Measurements from ENCODE around the gene PROX1. TPM values are rescaled to one million over a fixed set of nuclear protein-coding genes. Genes with fewer than 3 reads are reported as not detected.

The PROX1 gene
- total RNA-seq: 3.0 TPM

DNA sequence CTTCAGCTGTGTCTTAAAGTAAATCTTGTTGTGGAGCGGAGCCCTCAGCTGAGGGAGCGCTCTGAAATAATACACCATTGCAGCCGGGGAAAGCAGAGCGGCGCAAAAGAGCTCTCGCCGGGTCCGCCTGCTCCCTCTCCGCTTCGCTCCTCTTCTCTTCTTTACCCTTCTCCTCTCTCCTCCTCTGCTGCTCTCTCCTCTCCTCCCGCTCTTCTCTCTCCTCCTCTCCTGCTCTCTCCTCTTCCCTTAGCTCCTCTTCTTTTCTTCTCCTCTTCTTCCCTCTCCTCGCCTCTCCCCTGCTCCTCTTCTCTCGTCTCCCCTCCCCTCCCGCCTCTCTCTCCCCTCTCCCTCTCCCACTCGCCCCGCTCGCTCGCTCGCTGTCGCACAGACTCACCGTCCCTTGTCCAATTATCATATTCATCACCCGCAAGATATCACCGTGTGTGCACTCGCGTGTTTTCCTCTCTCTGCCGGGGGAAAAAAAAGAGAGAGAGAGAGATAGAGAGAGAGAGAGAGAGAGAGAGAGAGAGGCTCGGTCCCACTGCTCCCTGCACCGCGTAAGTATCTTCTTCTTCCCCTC lies at the start of gene PROX1:
Gene PROX1, plus strand, starts transcription at position 47 of the 580 bp plus-strand sequence. CDS start 8,563 bp downstream, outside the sequence.
- DNase-seq (ENCODE audit: low spot score): no peak

GRCh38 chr1:213938776-213939175 lies 49.0 kb upstream of the PROX1 start:
- no peak for DNase-seq (ENCODE audit: low spot score)

DNA sequence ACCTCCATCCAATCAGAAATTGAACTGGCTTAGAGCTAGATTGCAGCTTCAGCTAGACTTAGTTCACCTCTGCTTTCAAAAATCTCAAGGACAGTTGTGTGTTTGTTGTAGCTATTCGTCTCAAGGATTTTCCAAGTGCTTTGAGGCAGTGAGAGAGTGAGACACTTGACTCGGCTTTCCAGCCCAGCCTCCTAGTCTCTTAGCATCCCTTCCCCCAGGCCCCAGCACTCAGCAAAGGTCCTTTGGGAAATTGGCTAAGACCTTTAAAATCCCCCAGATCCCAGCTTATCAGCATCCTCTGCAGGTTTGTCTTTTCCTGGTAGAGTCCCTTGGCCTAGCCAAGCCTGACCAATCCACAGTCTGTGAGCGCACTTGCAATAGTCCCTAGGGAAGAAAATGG lies 47.9 kb upstream of the PROX1 start:
- DNase-seq (ENCODE audit: low spot score): no peak

- DNase-seq (ENCODE audit: low spot score): no peak
These were observed 46.8 kb upstream of the PROX1 start for GRCh38 chr1:213940947-213941346.

DNA sequence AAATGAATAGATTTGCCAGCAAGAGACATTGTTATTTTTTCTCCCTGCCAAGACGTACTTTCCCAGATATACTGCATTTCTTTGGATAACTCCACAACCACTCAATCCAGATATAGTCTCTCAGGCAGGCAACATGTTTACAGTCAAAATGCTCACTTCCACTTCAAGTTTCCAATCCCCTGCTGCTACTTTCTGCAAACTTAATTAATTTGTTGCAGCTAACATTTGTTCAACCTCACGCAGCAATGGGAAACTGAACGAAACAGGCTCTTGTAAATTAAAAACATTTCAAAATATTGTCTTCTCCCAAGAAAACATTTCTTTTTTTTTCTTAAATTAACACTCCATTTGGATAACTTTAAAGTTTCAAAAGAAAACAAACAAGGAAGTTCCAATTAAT lies 45.7 kb upstream of the PROX1 start:
- DNase-seq (ENCODE audit: low spot score): no peak

- DNase-seq (ENCODE audit: low spot score): no peak
These were observed 40.5 kb upstream of the PROX1 start for GRCh38 chr1:213947200-213947801.

DNA sequence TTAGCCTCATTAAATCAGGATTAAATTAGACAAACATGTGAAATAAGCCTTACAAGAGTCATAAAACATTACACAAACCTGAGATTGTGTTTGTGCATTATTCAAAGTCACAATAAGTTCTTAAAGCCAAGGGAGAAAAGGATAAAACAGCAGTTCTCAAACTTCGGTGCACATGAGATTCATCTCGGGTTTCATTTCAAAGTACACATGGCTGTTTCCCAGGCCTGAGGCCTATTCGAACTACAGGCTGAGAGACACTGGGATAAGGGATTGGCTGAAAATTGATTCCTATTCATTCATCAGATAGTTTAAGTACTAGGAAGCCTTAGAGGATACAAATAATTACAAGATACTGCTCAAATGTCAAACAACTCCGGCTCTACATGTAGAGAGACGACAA lies 35.9 kb upstream of the PROX1 start:
- DNase-seq (ENCODE audit: low spot score): no peak

DNA sequence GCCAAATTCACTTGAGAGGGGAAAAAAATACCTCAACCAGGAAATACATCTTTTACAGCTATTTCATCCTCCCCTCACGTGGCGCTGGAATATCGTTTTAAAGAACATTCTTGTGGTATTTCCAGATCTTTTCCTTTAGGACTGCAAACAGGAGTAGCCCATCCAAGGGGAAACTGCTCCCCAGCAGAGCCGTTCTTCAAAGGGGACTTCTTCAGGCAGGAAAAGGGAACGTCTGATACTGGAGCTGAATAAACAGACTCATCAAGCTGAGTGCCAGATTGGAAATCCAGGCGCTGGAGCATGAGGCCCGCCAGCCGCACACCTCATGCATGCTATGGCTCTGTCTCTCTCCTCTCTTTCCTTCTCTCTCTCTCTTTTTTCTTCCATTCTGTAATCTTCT lies 34.0 kb upstream of the PROX1 start:
- DNase-seq (ENCODE audit: low spot score): no peak

DNA sequence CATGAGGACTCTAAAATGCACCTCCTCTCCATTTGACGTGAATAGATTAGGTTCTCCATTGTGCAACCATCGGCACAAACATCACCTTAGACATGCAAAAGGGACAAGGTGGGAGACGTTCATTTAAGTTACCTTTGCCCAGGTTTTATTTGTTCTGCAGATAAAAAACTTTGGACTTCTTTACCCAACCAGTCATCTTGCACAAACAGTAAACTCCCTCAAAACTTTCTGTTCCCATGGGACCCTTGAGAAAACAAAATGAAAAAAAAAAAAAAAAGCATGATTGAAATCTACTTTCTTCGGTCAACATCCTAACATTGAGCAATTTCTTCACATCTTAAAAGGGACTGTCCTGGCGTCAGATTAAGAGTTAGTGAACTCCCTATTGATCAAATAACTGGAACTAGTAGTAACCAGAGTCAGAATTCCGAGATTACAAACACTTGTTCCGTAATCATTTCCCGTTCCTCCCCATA lies 31.4 kb upstream of the PROX1 start:
- no peak for DNase-seq (ENCODE audit: low spot score)

- no peak for DNase-seq (ENCODE audit: low spot score)
These were observed 29.4 kb upstream of the PROX1 start for GRCh38 chr1:213958346-213958745.

GRCh38 chr1:213960963-213961362 lies 26.8 kb upstream of the PROX1 start:
- DNase-seq (ENCODE audit: low spot score): no peak

DNA sequence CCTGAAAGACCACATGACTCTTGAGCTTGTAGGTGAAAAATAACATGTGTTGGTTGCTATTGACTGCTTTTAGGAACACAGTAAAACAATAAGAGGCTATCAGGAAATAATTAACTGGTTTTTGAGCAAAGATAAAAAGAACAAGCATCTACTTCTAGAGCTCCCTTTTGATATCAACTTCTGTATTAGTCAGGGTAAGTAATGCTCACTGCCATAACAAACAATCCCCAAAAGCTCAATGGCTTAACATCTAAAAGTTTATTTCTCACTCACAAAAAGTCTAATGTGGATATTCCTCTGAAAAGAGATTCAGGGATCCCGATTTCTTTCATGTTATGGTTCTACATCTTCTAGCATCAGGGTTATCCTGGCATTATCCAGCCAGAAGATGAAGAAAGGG lies 25.3 kb upstream of the PROX1 start:
- DNase-seq (ENCODE audit: low spot score): no peak

DNA sequence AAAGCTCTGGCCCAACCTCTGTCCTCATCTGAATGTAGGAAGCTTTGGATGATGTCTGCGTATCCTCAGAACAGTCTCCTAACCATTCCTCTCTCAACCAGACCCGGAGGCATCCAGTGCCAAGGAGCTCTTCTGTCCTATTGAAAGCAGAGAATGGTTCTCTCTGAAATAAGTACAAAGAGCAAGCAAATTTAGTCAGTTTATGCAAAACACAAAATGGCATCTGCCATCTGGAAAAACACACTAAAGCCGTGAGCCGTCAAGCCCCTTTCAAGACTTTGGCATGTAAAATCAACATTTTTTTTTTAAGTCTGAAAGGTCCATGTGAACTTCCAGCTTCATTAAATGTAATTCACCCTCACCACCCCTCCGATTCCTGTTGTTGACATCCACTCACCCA lies 21.7 kb upstream of the PROX1 start:
- DNase-seq (ENCODE audit: low spot score): no peak

GRCh38 chr1:213968146-213968825 lies 19.5 kb upstream of the PROX1 start:
- no peak for DNase-seq (ENCODE audit: low spot score)

DNA sequence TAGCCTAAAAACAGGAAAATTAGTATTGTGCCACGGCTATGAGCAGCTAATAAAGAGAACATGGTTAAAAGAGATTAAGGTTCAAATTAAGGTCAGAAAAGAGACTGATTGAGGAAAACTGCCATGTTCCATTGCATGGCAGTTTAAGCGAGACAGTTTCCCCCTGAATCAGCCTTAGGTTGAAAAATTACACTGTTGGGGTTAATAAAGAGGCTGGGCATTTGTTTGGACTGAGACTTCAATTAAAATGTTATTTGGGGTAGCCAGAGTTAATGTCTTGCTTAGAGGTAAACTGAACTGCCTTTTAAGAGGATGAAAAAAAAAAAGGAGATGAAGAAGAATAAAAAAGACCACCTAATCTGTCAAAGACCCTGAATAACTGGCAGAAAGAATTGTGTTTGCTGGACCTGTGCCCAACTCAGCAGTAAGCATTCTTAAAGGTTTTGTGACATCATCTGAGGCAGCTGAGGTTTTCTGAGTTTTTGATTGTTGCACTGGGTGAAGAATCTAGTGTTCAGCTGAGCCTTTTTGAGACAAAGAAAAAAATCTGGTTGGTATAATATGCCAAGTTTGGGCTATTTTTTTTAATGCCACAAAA lies 17.7 kb upstream of the PROX1 start:
- DNase-seq (ENCODE audit: low spot score): no peak

- DNase-seq (ENCODE audit: low spot score): no peak
These were observed 15.6 kb upstream of the PROX1 start for GRCh38 chr1:213972141-213972540.

DNA sequence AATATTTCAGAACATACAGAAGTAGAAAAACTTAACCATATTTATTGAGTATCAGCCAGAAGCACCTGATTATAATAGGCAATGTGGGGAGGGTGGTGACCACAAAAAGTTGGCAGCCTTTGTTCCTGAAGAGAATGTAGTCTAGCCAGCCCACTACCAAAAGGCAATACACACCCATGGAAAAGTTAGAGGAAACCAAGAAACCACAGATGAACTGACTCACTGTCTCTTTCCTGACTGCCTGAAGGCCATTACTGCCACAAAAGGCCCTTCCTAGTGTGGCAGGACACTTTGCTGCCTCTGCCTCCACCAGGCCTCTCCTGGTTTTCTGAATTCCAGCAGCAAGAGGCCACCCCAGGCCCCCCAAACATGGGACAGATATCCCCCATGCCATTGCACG lies 14.6 kb upstream of the PROX1 start:
- DNase-seq (ENCODE audit: low spot score): no peak

DNA sequence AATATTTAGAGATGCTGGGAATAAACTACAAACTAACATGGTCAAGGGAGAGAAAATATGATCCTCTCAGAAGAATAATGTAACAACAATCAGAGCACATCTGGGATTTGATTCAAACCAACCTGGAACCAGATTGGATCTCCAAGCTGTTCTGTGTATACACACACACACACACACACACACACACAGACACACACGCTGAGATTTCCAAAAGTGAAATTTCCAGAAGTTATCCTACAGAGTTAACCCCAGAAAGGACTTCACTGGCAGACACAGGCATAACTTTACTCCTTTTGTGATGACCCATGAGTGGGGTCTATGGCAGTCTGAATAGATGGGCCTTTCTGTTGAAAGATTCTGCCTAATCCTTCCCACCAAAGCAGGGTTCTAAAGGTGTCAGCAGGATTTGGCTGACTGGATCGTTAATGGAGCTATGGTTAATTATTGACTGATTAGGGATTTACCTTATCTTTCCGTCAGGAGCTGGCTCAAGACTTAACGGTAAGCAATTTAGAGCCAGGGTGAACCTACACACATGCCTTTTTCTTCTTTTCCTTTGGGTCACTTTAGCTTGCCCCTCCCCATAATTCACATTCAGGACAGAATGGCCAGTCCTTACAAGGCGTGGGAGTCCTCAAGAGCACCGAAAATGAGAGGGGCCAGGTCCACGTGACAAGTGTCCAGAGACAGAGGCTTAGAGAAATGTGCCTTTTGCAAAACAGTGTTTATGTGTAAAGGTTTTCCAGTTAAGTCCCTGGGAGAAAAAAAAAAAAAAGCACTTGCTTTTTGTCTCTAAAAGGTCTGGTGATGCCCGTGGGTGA lies 10.9 kb upstream of the PROX1 start:
- no peak for DNase-seq (ENCODE audit: low spot score)

- DNase-seq (ENCODE audit: low spot score): no peak
These were observed 10.3 kb upstream of the PROX1 start for GRCh38 chr1:213977486-213977842.

DNA sequence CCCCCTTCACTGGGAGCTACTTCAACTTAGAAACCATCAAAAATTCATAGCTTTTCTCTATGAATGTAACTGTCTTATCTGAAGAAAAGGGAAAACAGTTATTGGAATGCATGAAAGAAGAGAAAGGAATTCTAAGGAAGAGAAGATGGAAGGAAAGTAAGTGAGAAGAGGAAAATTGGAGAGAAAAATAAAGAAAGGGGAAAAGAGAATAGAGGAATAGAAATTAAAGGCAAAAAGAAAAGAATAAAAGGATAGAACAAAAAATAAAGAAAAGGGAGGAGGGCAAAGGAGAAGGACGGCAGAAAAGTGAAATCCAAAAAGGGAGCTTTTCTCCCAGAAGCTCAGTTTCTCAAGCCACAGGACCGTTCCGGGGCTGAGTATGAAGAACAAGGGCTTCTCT lies 9.9 kb upstream of the PROX1 start:
- no peak for DNase-seq (ENCODE audit: low spot score)

GRCh38 chr1:213979751-213980586 lies 7.8 kb upstream of the PROX1 start:
- no peak for DNase-seq (ENCODE audit: low spot score)
